GM23338 (cell line): ENCODE results near the gene OBP2A. TPM values are rescaled to one million over a fixed set of nuclear protein-coding genes. Genes with fewer than 3 reads are reported as not detected.

ENCODE experiments used
- ATAC-seq: fragments of 200-7000 bp; cut with Tn5 transposase; 3 replicates; pipeline ENCODE4 v1.9.1; 2020
- DNase-seq: peaks from one replicate; pipeline ENCODE4 v3.0.0-alpha.2; 2015; ENCODE audit warnings: low spot score
- H2AFZ ChIP-seq: fragments of 200-600 bp; sonication (generic); 2 replicates; pipeline ENCODE4 v1.8.0; 2016; ENCODE audit warnings: antibody characterized with exemption, mild to moderate bottlenecking, moderate library complexity
- H3F3A ChIP-seq: fragments of 200-600 bp; sonication (generic); replicated peaks from 2 replicates; pipeline ENCODE4 v1.8.0; 2017; ENCODE audit warnings: antibody characterized with exemption, mixed run types, low read depth
- H3K27ac ChIP-seq: fragments of 200-600 bp; sonication (generic); 2 replicates; pipeline ENCODE4 v1.6.1; 2016; ENCODE audit warnings: low read depth
- H3K27me3 ChIP-seq: fragments of 200-600 bp; sonication (generic); 2 replicates; pipeline ENCODE4 v1.8.0; 2016; ENCODE audit warnings: mild to moderate bottlenecking, mixed run types, moderate library complexity; ENCODE audit not compliant: insufficient read depth
- H3K36me3 ChIP-seq: fragments of 200-600 bp; sonication (generic); 2 replicates; pipeline ENCODE4 v1.8.0; 2016; ENCODE audit warnings: mild to moderate bottlenecking; ENCODE audit not compliant: insufficient read depth
- H3K4me1 ChIP-seq: fragments of 200-600 bp; sonication (generic); 2 replicates; pipeline ENCODE4 v1.8.0; 2016; ENCODE audit warnings: mild to moderate bottlenecking, moderate library complexity; ENCODE audit not compliant: insufficient read depth
- H3K4me2 ChIP-seq: fragments of 200-600 bp; sonication (generic); 2 replicates; pipeline ENCODE4 v1.7.1; 2017; ENCODE audit warnings: mixed run types
- H3K4me3 ChIP-seq: fragments of 200-600 bp; sonication (generic); 2 replicates; pipeline ENCODE4 v1.6.1; 2016; ENCODE audit warnings: mixed run types
- H3K79me2 ChIP-seq: fragments of 200-600 bp; sonication (generic); replicated peaks from 2 replicates; pipeline ENCODE4 v1.8.0; 2017; ENCODE audit warnings: mild to moderate bottlenecking; ENCODE audit not compliant: insufficient read depth
- H3K9me2 ChIP-seq: fragments of 200-600 bp; sonication (generic); 2 replicates; pipeline ENCODE4 v1.8.0; 2017; ENCODE audit not compliant: insufficient read depth
- H4K20me1 ChIP-seq: fragments of 200-600 bp; sonication (generic); replicated peaks from 2 replicates; pipeline ENCODE4 v1.8.0; 2017; ENCODE audit warnings: mild to moderate bottlenecking; ENCODE audit not compliant: insufficient read depth
- H3K27ac Mint-ChIP-seq: 2 replicates; pipeline ENCODE4 v1.8.0; 2020; ENCODE audit warnings: inconsistent platforms, mild to moderate bottlenecking, moderate library complexity, mixed read lengths
- H3K27me3 Mint-ChIP-seq: 3 replicates; pipeline ENCODE4 v1.8.0; 2022; ENCODE audit warnings: low read depth, mild to moderate bottlenecking, moderate library complexity, mixed read lengths, inconsistent platforms; ENCODE audit not compliant: insufficient read depth, poor library complexity
- H3K36me3 Mint-ChIP-seq: 3 replicates; pipeline ENCODE4 v1.8.0; 2021; ENCODE audit warnings: low read depth, mild to moderate bottlenecking, inconsistent platforms, moderate library complexity, mixed read lengths
- H3K4me1 Mint-ChIP-seq: 3 replicates; pipeline ENCODE4 v1.8.0; 2020; ENCODE audit warnings: mild to moderate bottlenecking, inconsistent platforms, mixed read lengths
- H3K4me3 Mint-ChIP-seq: 3 replicates; pipeline ENCODE4 v1.8.0; 2021; ENCODE audit warnings: moderate library complexity, mild to moderate bottlenecking, inconsistent platforms, mixed read lengths
- H3K9me3 Mint-ChIP-seq: 3 replicates; pipeline ENCODE4 v1.8.0; 2020; ENCODE audit warnings: moderate library complexity, mild to moderate bottlenecking, inconsistent platforms, mixed read lengths
- CREB1 ChIP-seq: fragments of 250-450 bp; sonication (Bioruptor Pico); IDR thresholded peaks from 2 replicates; pipeline ENCODE4 v1.5.0; 2020; ENCODE audit warnings: low read depth, mild to moderate bottlenecking, moderate library complexity
- CTCF ChIP-seq, 2 experiments: fragments of 200-600 bp in 1 of 2; sonication (generic) in 1 of 2; conservative IDR thresholded peaks; 2 replicates each; pipeline versions ENCODE4 v1.5.1 to v1.6.1; 2016 to 2017; ENCODE audit warnings: antibody characterized with exemption in 2 of 2, low read depth in 2 of 2, mild to moderate bottlenecking in 2 of 2, moderate library complexity in 1 of 2
- ETS1 ChIP-seq: IDR thresholded peaks from 2 replicates; pipeline ENCODE4 v1.6.1; 2016; ENCODE audit warnings: antibody characterized with exemption
- EZH2 ChIP-seq: fragments of 200-600 bp; sonication (generic); IDR thresholded peaks from one replicate; pipeline ENCODE4 v1.8.0; 2017; ENCODE audit warnings: antibody characterized with exemption, mild to moderate bottlenecking, low read depth; ENCODE audit not compliant: unreplicated experiment
- EZH2phosphoT487 ChIP-seq: fragments of 200-600 bp; sonication (generic); IDR thresholded peaks from one replicate; pipeline ENCODE4 v1.8.1; 2018; ENCODE audit warnings: antibody characterized with exemption; ENCODE audit not compliant: unreplicated experiment
- JUNB ChIP-seq: IDR thresholded peaks from one replicate; pipeline ENCODE4 v1.6.1; 2016; ENCODE audit warnings: antibody characterized with exemption; ENCODE audit not compliant: unreplicated experiment
- NANOG ChIP-seq: IDR thresholded peaks from 2 replicates; pipeline ENCODE4 v1.6.1; 2016; ENCODE audit warnings: antibody characterized with exemption, borderline replicate concordance
- POLR2AphosphoS5 ChIP-seq: IDR thresholded peaks from 2 replicates; pipeline ENCODE4 v1.6.1; 2016; ENCODE audit warnings: antibody characterized with exemption, low read depth
- REST ChIP-seq: IDR thresholded peaks from one replicate; pipeline ENCODE4 v1.6.1; 2018; ENCODE audit warnings: antibody characterized with exemption; ENCODE audit not compliant: unreplicated experiment
- STAT1 ChIP-seq: IDR thresholded peaks from one replicate; pipeline ENCODE4 v1.6.1; 2016; ENCODE audit warnings: antibody characterized with exemption; ENCODE audit not compliant: unreplicated experiment
- ZNF114 ChIP-seq: fragments of 250-450 bp; sonication (Bioruptor Pico); IDR thresholded peaks from 2 replicates; pipeline ENCODE4 v1.5.0; 2020; ENCODE audit warnings: mild to moderate bottlenecking, moderate library complexity
- ZNF331 ChIP-seq: fragments of 250-450 bp; sonication (Bioruptor Pico); IDR thresholded peaks from 2 replicates; pipeline ENCODE4 v1.5.0; 2020; ENCODE audit warnings: low read depth, mild to moderate bottlenecking, moderate library complexity
- ZNF462 ChIP-seq: fragments of 250-450 bp; sonication (Bioruptor Pico); IDR thresholded peaks from 2 replicates; pipeline ENCODE4 v1.5.0; 2020; ENCODE audit warnings: mild to moderate bottlenecking, moderate library complexity
- polyA plus RNA-seq: library from polyadenylated mRNA; unstranded; fragments of >200 nt; fragmentation: Nextera tagmentation; extraction: Ambion mirVana; gene quantifications from 2 replicates; pipeline ENCODE4 v1.2.1, GENCODE V29; 2016
- total RNA-seq: library from RNA; depleted of rRNA; stranded (reverse); fragments of >200 nt; shearing (Covaris generic); gene quantifications from 2 replicates; pipeline ENCODE4 v1.2.3, GENCODE V29; 2014

The OBP2A gene
- total and polyA plus RNA-seq, 2 experiments from 2014 or later: not detected

GRCh38 chr9:135568026-135568425, 22.1 kb downstream of the OBP2A start:
- no peak overlapping the region for H3K4me2 ChIP-seq
- H3K4me3 ChIP-seq: no peak overlapping the region
- no peak overlapping the region for H3K27ac ChIP-seq
- peaks cover 8% of the 10 kb centered on the region for H3K27me3 Mint-ChIP-seq
- no peaks in the 10 kb centered on the region for H3K36me3 ChIP-seq
- no peaks in the 10 kb centered on the region for H3F3A ChIP-seq
- peaks cover 15% of the 10 kb centered on the region for H3K9me3 Mint-ChIP-seq
- no peak overlapping the region for H3K4me3 Mint-ChIP-seq
- H2AFZ ChIP-seq: no peak overlapping the region
- peaks cover 7% of the 10 kb centered on the region; the same call in 2 of the 3 replicates for H3K36me3 Mint-ChIP-seq
- no peaks in the 10 kb centered on the region for H3K27me3 ChIP-seq
- ATAC-seq (no peak), DNase-seq (no peak)
- TF ChIP-seq EZH2: no peak
- TF ChIP-seq ZNF331 (CRISPR knock-in tag): no peak
- TF ChIP-seq CREB1 (CRISPR knock-in tag): no peak
- TF ChIP-seq STAT1: no peak
- no peak for TF ChIP-seq ZNF114 (CRISPR knock-in tag)
- no peak for TF ChIP-seq POLR2AphosphoS5
- no peak for TF ChIP-seq JUNB
- no peak for TF ChIP-seq ZNF462
- no peak for TF ChIP-seq REST
- no peak for TF ChIP-seq CTCF (conservative IDR thresholded peaks at IDR 0.05; ENCODE audit: low read depth in 2 of 2)
- no peak for TF ChIP-seq NANOG
- no peak for TF ChIP-seq EZH2phosphoT487
- TF ChIP-seq ETS1: no peak
- no peaks in the 10 kb centered on the region for H4K20me1 ChIP-seq
- H3K4me1 ChIP-seq: no peaks in the 10 kb centered on the region
- no peaks in the 10 kb centered on the region for H3K9me2 ChIP-seq
- H3K27ac Mint-ChIP-seq: no peak overlapping the region
- peaks cover 10% of the 10 kb centered on the region for H3K4me1 Mint-ChIP-seq
- H3K79me2 ChIP-seq: no peaks in the 10 kb centered on the region
